ENCODE measurements around the gene PACSIN1.
A peak's percentile ranks its signal among the peaks of the same experiment; 100 is the strongest.

The PACSIN1 gene, protein sequence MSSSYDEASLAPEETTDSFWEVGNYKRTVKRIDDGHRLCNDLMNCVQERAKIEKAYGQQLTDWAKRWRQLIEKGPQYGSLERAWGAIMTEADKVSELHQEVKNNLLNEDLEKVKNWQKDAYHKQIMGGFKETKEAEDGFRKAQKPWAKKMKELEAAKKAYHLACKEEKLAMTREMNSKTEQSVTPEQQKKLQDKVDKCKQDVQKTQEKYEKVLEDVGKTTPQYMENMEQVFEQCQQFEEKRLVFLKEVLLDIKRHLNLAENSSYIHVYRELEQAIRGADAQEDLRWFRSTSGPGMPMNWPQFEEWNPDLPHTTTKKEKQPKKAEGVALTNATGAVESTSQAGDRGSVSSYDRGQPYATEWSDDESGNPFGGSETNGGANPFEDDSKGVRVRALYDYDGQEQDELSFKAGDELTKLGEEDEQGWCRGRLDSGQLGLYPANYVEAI

GRCh38 chr6:34465531-34466241, at the start of gene PACSIN1:
PACSIN1 (plus strand) TSS chr6:34466076; CDS start chr6:34526306, 60,230 bp downstream.
- no peak for DNase-seq

- no peak for DNase-seq
These were observed 49.0 kb upstream of the PACSIN1 start for GRCh38 chr6:34416877-34417371.

- DNase-seq = no peak
These were observed 47.5 kb upstream of the PACSIN1 start for GRCh38 chr6:34418367-34418766.

DNA sequence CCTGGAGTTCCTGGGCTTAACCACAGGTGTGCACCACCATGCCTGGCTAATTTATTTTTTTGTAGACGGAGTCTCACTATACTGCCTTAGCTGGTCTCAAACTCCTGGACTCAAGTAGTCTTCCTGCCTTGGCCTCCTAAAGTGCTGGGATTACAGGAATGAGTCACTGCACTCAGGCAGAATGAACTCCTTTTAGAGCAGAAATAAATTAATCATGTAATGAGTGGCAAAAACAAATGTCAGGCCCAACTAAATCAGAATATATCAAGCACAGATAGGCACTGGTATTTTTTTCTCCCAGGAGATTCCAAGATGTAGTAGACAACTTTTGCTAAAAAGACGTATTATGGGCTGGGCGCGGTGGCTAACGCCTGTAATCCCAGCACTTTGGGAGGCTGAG, 42.6 kb upstream of the PACSIN1 start:
- DNase-seq = no peak

GRCh38 chr6:34424200-34425131, 41.4 kb upstream of the PACSIN1 start:
- DNase-seq = no peak

- no peak for DNase-seq
These were observed 40.8 kb upstream of the PACSIN1 start for GRCh38 chr6:34425132-34425497.

DNA sequence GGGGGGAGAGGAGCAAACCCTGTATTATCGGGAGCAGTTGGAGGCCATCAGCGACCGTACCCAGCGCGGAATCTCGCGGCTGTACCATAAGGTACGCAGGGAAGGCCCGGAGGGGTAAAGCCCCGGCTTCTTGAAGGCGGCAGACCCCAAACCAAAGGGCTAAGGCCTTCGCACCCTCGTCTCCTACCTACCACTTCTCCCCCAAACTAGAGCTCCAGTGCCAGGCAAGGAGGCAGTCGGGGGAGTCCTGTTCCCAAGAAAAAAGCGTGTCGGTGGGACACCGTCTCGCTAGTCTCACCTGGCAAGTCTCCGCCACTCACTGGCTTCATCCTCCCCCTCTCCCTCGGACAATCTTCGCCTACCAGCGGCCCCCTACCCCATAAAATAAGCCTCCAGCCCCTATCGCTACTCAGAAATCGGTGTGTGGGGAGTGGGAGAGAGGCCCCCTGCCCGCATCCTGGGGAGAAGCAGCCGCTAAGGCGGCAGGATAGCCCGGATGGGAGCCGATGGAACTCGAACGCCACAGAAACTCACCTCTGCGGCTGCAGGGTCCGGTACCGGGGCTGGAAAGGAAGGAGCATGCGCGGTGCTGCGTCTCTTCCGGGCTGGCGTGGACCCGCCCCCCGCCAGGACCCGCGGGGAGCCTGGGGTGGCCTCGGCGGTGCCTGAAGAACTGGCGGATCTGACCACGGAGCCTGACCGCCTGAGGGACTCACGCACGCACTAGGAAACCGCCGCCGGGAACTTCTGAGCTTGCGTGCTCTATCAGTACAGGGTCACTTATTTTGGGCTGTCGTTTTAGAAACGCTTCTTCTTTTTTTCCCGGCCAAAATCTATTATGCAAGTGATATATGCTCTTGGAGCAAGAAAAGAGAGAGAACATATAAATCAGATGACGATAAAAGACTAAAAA, 40.1 kb upstream of the PACSIN1 start, which contains the start of gene RPS10:
Gene RPS10, minus strand, starts transcription at position 572 of the 913 bp plus-strand sequence. CDS start 848 bp downstream, outside the sequence.
- peak; percentile 73 to 80 for DNase-seq

DNA sequence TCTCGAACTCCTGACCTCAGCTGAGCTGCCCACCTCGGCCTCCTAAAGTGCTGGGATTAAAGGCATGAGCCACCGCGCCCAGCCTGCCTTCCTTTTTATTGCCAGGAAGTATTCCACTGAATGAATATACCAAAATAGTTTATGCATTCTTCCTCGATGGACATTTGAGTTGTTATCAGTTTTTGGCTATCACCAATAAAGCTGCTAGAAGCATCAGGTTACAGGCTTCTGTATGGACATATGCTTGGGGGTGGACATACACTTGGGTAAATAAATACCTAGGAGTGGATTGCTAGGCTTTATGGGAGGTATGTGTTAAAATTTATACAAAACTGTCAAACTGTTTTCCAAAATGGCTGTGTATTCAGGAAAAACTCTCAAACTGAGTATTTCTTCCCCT, 30.0 kb upstream of the PACSIN1 start:
- DNase-seq = no peak

GRCh38 chr6:34436803-34437643, 28.9 kb upstream of the PACSIN1 start:
- no peak for DNase-seq

DNA sequence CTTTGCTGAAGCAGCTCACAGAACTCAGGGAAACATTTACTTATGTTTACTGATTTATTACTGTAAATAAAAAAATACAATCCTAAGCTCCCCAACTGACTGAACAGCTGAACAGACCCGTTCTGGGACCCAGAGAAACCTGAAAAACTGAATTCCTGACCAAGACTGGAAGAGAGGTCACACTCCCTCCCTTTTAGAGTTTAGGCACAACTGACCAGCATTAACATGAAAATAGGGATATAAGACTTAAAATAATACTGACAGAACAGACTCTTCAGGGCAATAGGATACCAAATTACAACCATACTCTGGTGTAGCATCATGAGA, 28.3 kb upstream of the PACSIN1 start:
- DNase-seq = no peak

GRCh38 chr6:34438705-34439104, 27.2 kb upstream of the PACSIN1 start:
- no peak for DNase-seq

GRCh38 chr6:34439442-34439841, 26.4 kb upstream of the PACSIN1 start:
- DNase-seq = no peak

- no peak for DNase-seq
These were observed 24.4 kb upstream of the PACSIN1 start for GRCh38 chr6:34441526-34441925.

DNA sequence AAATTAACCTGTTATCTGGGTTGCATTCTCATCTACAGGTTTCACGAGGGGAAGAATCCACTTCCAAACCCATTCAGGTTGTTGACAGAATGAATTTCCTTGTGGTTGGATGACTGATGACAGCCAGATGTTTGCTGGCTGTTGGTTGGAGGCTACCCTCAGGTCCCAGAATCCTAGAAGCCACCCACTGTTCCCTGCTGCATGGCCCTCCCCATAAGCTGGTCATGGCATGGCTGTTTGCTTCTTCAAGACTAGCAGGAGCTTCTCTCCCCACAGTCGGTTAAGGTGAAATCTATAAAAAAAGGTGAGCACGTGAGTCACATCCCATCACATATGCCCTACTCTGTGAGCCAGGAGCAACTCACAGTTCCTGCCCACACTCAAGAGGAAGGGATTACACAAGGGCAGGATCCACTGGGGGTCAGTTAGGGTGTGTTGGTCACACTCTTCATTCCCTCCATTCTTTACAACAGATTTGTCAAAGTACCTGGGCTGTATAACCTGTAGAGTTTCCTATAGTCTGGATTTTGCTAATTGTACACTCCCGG, 20.5 kb upstream of the PACSIN1 start:
- DNase-seq = no peak

DNA sequence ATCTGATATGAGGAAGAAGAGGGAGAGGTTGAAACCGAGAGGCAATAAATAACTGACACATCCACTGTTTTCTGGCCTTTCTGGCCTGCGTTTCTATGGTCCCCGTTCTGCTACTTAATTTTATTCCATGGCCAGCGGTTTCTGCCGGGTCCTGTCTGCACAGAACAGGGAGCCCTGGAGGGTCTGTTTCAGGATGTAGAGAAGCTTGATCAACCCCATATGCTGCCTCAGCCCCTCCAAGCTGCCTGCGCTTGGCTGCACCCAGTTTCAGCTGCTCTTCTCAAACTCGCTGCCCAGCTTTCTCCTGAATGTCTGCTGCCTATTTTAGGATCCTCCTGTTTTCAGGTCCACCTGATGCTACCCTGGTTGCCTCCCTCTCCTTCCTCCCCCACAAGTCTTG, 18.5 kb upstream of the PACSIN1 start:
- no peak for DNase-seq

GRCh38 chr6:34447910-34448309, 18.0 kb upstream of the PACSIN1 start:
- DNase-seq = no peak

DNA sequence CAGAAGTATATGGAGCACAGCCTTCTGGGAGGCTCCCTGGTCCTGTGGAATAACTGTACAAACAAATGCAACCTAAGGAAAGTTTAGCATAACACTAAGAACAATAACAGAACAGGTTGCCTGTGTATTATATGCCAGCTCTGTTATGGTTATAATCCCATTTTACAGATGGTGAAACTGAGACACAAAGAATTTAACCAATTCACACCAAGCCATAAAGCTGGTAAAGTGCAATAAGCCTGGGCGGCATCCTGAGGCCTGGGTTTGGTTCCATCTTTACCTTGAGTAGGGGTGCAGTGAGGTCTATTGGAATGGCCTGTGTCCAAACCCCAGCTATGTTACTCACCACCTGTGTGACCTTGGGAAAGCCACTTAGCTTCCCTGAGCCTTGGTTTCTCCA, 14.7 kb upstream of the PACSIN1 start:
- no peak for DNase-seq

DNA sequence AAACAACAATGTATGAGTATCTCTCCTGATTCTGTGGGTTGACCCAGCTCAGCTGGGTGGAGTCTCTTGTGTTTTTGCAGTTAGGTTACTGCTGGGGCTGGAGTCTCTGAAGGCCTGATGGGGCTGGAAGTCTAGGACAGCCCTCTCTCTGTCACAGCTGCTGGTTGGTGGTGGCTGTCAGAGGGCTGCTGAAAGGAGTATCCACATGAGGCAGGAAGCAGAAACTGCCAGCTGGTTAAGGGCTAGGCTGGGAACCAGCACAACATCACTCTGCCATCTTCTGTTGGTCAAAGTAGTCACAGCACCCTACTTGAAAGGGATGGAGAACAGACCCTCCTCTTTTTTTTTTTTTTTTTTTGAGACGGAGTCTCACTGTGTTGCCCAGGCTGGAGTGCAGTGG, 10.0 kb upstream of the PACSIN1 start:
- peak in 1 of 2 donors; percentile 7 for DNase-seq

- no peak for DNase-seq
These were observed 8.5 kb upstream of the PACSIN1 start for GRCh38 chr6:34457382-34457741.
